HAP-1 (cell line): ENCODE measurements around the gene TOMM70.

Experiments used
- DNase-seq, 2 experiments: peaks; one replicate each; pipeline ENCODE4 v3.0.0-alpha.2; 2016 to 2020; ENCODE audit warnings: low spot score in 2 of 2
- H3K27me3 ChIP-seq: fragments of 250-450 bp; sonication (Bioruptor Pico); 2 replicates; pipeline ENCODE4 v1.5.1; 2020; ENCODE audit warnings: low read depth, mild to moderate bottlenecking, moderate library complexity
- H3K36me3 ChIP-seq: fragments of 250-450 bp; sonication (Bioruptor Pico); replicated peaks from 2 replicates; pipeline ENCODE4 v1.5.1; 2020; ENCODE audit warnings: mild to moderate bottlenecking
- H3K4me1 ChIP-seq: fragments of 250-450 bp; sonication (Bioruptor Pico); 2 replicates; pipeline ENCODE4 v1.5.1; 2020; ENCODE audit warnings: mild to moderate bottlenecking
- H3K4me3 ChIP-seq: fragments of 250-450 bp; sonication (Bioruptor Pico); 2 replicates; pipeline ENCODE4 v1.5.1; 2020; ENCODE audit warnings: mild to moderate bottlenecking, moderate library complexity
- H3K9me3 ChIP-seq: fragments of 250-450 bp; sonication (Bioruptor Pico); 2 replicates; pipeline ENCODE4 v1.5.1; 2020; ENCODE audit warnings: mild to moderate bottlenecking, moderate library complexity
- in situ Hi-C: fragments of 300-500 bp; cut with MboI; formaldehyde crosslinking; loops from 3 replicates; pipeline ENCODE4 v1.14.3; 2020; ENCODE audit warnings: low sequenced_read_pairs, inconsistent platforms, mixed read lengths

TOMM70 gene

DNA sequence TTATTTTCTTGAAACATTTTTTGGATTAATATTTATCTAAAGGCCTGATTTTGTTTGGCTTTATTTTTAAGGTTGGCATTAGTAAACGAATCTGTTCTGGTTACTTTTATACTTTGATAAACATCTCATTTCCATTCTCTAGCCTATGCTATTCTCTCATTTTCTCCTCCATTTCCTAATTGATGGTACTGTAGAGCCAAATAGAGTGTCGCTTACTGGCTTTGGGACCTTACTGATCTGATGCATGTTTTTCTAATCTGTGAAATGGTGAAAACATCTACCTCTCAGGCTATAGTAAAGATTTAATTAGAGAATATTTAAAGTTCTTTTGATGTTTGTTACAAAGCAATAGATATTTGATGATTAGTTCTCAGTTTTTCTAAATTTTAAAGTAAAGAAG lies 2.0 kb upstream of the TOMM70 start:
- in situ Hi-C loops, result no loop called here
- Histone ChIP-seq H3K27me3 (no peaks in the 10 kb centered on the region), H3K4me1 (peaks cover 30% of the 10 kb centered on the region), H3K9me3 (peaks cover 7% of the 10 kb centered on the region), H3K36me3 (no peaks in the 10 kb centered on the region; the same call in 1 of the 2 replicates), H3K4me3 (peak overlapping the region; percentile 7; the same call in 1 of the 2 replicates)
- DNase-seq, result no peak

GRCh38 chr3:100402256-100402655 lies 1.4 kb upstream of the TOMM70 start:
- no peaks in the 10 kb centered on the region; the same call in 1 of the 2 replicates for H3K36me3 ChIP-seq
- peak overlapping the region; percentile 7; the same call in 1 of the 2 replicates for H3K4me3 ChIP-seq
- in situ Hi-C loops, result no loop called here
- H3K9me3 ChIP-seq, result peaks cover 4% of the 10 kb centered on the region
- no peaks in the 10 kb centered on the region for H3K27me3 ChIP-seq
- peaks cover 30% of the 10 kb centered on the region for H3K4me1 ChIP-seq
- DNase-seq, result peak in 1 of 2 experiments; percentile 55

DNA sequence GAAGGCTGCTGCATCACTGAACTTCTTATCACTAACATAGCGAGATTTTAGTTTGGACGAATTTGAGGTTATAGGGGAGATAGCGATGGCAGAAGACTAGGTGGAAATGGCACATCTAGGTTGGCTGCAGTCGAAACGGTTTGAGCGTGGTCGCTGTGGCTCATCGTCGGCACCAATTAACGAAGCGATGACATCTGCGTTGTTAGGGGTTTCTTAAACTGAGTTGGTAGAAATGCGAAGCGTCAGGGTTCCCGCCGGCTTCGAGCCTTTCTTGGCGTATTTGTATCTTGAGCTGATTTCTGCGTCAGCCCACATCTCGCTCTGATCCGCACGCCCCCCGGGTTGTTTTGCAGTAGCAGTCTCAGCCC lies 769 bp upstream of the TOMM70 start:
- Histone ChIP-seq H3K4me1 (peaks cover 30% of the 10 kb centered on the region), H3K36me3 (no peaks in the 10 kb centered on the region; the same call in 1 of the 2 replicates), H3K27me3 (no peaks in the 10 kb centered on the region), H3K4me3 (peak overlapping the region; percentile 62), H3K9me3 (no peaks in the 10 kb centered on the region)
- in situ Hi-C loops, result no loop called here
- DNase-seq, result no peak

GRCh38 chr3:100400419-100400779 lies 490 bp downstream of the TOMM70 start:
- Histone ChIP-seq H3K4me1 (peaks cover 30% of the 10 kb centered on the region), H3K9me3 (no peaks in the 10 kb centered on the region), H3K36me3 (no peaks in the 10 kb centered on the region; the same call in 1 of the 2 replicates), H3K4me3 (peak overlapping the region; percentile 62), H3K27me3 (no peaks in the 10 kb centered on the region)
- in situ Hi-C loops, result no loop called here
- DNase-seq, result peak in 1 of 2 experiments; percentile 18

DNA sequence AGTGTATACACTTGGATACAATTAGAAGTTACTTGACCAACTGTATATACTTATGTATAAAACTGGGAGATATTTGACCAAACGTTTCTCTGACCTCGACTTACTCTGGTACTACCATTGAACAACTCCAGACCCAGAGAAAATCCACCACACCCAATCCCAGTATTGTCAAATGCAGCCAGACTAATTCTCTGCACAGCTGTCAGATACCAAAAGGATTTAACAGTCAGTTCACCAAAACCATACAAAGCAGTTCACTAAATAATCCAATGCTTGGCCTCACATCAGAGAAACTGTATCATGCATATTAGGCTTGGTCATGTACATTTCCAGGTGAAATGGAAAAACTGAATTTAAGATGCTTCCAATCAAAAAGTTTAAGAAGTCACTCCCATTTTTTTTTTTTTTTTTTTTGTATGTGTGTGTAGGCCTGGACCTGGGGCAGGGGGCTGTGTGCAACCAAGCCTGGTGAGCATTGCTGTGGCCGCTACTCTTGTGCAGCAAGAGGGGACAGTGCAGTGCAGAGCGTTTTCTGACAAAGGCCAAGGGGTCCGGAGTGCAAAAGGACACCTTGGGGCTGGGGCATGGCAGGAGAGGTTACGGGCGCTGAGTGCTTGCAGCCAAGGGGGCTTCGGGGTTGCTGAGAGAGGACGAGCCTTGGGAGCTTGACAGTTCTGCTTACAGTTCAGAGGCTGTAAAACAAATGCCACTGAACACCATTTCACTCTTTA lies 1.4 kb downstream of the TOMM70 start:
- Histone ChIP-seq H3K36me3 (no peaks in the 10 kb centered on the region; the same call in 1 of the 2 replicates), H3K9me3 (no peaks in the 10 kb centered on the region), H3K27me3 (no peaks in the 10 kb centered on the region), H3K4me3 (peak overlapping the region; percentile 62), H3K4me1 (peaks cover 30% of the 10 kb centered on the region)
- in situ Hi-C loops, result no loop called here
- peak in 1 of 2 experiments; percentile 11 for DNase-seq

- Histone ChIP-seq H3K9me3 (no peaks in the 10 kb centered on the region), H3K4me3 (no peak overlapping the region), H3K27me3 (no peaks in the 10 kb centered on the region), H3K4me1 (peaks cover 12% of the 10 kb centered on the region), H3K36me3 (no peaks in the 10 kb centered on the region; the same call in 1 of the 2 replicates)
- DNase-seq, result no peak
- in situ Hi-C loops, result no loop called here
Observed at GRCh38 chr3:100396967-100397366, 3.9 kb downstream of the TOMM70 start.

GRCh38 chr3:100395679-100396431 lies 5.0 kb downstream of the TOMM70 start:
- Histone ChIP-seq H3K9me3 (no peaks in the 10 kb centered on the region), H3K36me3 (no peaks in the 10 kb centered on the region; the same call in 1 of the 2 replicates), H3K4me1 (peaks cover 5% of the 10 kb centered on the region; the same call in 1 of the 2 replicates), H3K4me3 (no peak overlapping the region), H3K27me3 (no peaks in the 10 kb centered on the region)
- in situ Hi-C loops, result no loop called here
- no peak for DNase-seq

DNA sequence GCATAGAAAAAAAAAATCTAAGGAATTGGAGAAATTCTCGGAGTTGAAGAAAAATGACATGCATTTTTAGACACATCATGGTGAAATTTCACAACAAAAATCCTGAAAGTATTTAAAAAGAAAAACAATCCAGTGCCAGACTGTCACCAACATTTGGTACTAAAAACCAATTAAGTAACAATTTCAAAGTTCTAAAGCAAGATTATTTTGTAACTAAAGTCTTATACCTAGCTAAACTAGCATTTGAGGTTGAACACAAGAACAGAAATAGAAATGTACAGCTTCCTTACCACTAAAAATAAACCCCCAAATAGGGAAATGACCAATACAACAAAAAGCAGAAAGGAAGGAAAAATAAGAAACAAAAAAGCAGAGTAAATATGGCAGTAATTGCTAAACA lies 11.9 kb downstream of the TOMM70 start:
- DNase-seq, result no peak
- in situ Hi-C loops, result no loop called here
- Histone ChIP-seq H3K9me3 (peaks cover 3% of the 10 kb centered on the region; the same call in 1 of the 2 replicates), H3K4me3 (no peak overlapping the region), H3K27me3 (no peaks in the 10 kb centered on the region), H3K36me3 (peaks cover 31% of the 10 kb centered on the region), H3K4me1 (peaks cover 12% of the 10 kb centered on the region)

GRCh38 chr3:100386437-100387074 lies 14.3 kb downstream of the TOMM70 start:
- Histone ChIP-seq H3K4me3 (no peak overlapping the region), H3K27me3 (no peaks in the 10 kb centered on the region), H3K4me1 (peaks cover 12% of the 10 kb centered on the region), H3K9me3 (peaks cover 3% of the 10 kb centered on the region; the same call in 1 of the 2 replicates), H3K36me3 (peaks cover 52% of the 10 kb centered on the region)
- no peak for DNase-seq
- in situ Hi-C loops, result no loop called here

DNA sequence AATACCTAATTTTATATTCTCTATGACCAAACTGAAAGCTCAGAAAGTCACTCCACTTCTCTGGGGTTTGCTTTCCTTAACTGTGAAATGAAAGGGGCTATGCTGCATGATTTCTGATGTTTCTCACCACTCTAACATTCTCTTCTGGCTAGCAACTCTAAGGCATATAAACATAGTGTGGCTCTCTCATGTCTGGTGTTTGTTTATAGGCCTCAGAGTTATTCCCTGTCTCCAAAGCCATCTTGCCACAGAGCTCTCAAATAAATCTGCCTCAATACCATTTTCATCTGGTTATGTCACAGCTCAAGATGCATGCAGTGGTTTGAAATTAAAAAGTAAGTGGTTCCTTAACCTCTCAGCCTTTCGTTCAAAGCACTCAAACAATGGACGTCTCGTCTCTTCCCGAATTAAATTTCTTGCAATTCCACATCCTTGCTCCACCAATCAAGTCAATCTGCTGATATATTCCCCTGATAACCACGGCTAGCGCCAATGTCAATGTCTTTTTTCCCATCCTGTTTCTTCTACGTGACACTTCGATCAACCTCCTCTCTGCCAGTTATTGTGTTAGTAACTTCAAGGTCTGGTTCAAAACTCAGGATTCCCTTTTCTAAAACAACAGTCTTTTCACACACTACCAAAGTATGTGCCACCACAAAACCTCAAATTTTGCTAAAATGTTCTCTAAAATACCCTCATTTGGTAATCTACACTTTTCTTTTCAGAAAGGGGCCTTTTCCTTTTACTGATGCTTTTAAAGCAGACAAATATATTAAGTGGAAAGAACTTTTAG lies 16.0 kb downstream of the TOMM70 start:
- Histone ChIP-seq H3K9me3 (peaks cover 3% of the 10 kb centered on the region; the same call in 1 of the 2 replicates), H3K27me3 (no peaks in the 10 kb centered on the region), H3K4me1 (peaks cover 12% of the 10 kb centered on the region), H3K36me3 (peaks cover 61% of the 10 kb centered on the region), H3K4me3 (no peak overlapping the region)
- in situ Hi-C loops, result no loop called here
- DNase-seq, result no peak

GRCh38 chr3:100376301-100376700 lies 24.6 kb downstream of the TOMM70 start:
- in situ Hi-C loops, result no loop called here
- no peak for DNase-seq
- Histone ChIP-seq H3K9me3 (no peaks in the 10 kb centered on the region), H3K4me3 (no peak overlapping the region), H3K27me3 (no peaks in the 10 kb centered on the region), H3K36me3 (peaks cover 69% of the 10 kb centered on the region), H3K4me1 (no peaks in the 10 kb centered on the region)

GRCh38 chr3:100374521-100374920 lies 26.4 kb downstream of the TOMM70 start:
- Histone ChIP-seq H3K27me3 (no peaks in the 10 kb centered on the region), H3K4me3 (no peak overlapping the region), H3K9me3 (no peaks in the 10 kb centered on the region), H3K36me3 (peaks cover 60% of the 10 kb centered on the region), H3K4me1 (no peaks in the 10 kb centered on the region)
- no peak for DNase-seq
- in situ Hi-C loops, result no loop called here

DNA sequence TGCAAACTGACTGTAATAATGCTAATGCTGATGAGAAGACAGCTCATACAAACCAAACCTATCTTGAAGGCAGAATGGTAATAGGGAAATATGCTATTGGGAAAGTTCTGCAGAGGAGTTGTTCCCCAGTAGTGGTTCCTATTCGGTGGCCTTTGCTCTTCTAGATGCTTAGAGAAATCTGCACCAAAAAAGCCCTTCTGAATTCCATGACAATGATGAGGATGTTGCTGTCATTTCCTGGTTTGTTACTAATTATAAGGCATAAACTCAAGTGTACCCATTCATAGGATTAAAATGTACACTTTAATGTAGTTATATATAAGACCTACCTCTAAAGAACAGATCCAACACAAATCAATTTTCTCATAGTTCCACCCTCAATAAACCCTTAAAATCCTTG lies 30.1 kb downstream of the TOMM70 start:
- H3K4me1 ChIP-seq, result no peaks in the 10 kb centered on the region
- no peaks in the 10 kb centered on the region for H3K27me3 ChIP-seq
- H3K9me3 ChIP-seq, result no peaks in the 10 kb centered on the region
- no peak overlapping the region for H3K4me3 ChIP-seq
- in situ Hi-C loops, result no loop called here
- no peak for DNase-seq
- peaks cover 65% of the 10 kb centered on the region for H3K36me3 ChIP-seq
